Endothelial cell of umbilical vein (primary cell): ENCODE measurements around the gene SLC44A2. TPM values are rescaled to one million over a fixed set of nuclear protein-coding genes. Genes with fewer than 3 reads are reported as not detected.
A peak's percentile ranks its signal among the peaks of the same experiment; 100 is the strongest.

ENCODE experiments used
- BruUV-seq: library from RNA; stranded (reverse); fragments of 400-500 nt; replicated peaks from 2 replicates; lab custom pipeline; 2021; lab: Mats Ljungman, UMichigan
- CTCF ChIA-PET: fragments of 300-600, 350-600 bp; sonication (Branson Sonifier 250); formaldehyde crosslinking; loops from one replicate; lab custom pipeline; 2021; ENCODE audit warnings: antibody characterized with exemption, inconsistent platforms; lab: Charles Lee
- POLR2A ChIA-PET: fragments of 300-600, 350-600 bp; sonication (Branson Sonifier 250); formaldehyde crosslinking; loops from one replicate; lab custom pipeline; 2021; ENCODE audit warnings: antibody characterized with exemption, inconsistent platforms; lab: Charles Lee
- DNase-seq: peaks from one replicate; pipeline ENCODE4 v3.0.0-alpha.2; 2011; ENCODE audit warnings: low read depth, low spot score
- FAIRE-seq: peaks from 2 replicates; lab custom pipeline; 2011; peaks lifted over from hg19 to GRCh38; lab: Jason Lieb, UNC
- H2AFZ ChIP-seq: 2 replicates; pipeline ENCODE4 v1.6.0; 2012; ENCODE audit warnings: low read depth, low read length, control low read depth, inconsistent platforms
- H3K27ac ChIP-seq: 2 replicates; pipeline ENCODE4 v1.5.1; 2011; ENCODE audit warnings: low read depth, mild to moderate bottlenecking, control low read depth, low read length, moderate library complexity; ENCODE audit not compliant: insufficient read depth
- H3K27me3 ChIP-seq, 2 experiments: 2 replicates each; pipeline versions ENCODE4 v1.6.0 to v1.6.1; 2011; ENCODE audit warnings: low read length in 2 of 2, mixed read lengths in 1 of 2; ENCODE audit not compliant: control insufficient read depth in 2 of 2, insufficient read depth in 2 of 2
- H3K36me3 ChIP-seq, 2 experiments: 2 replicates in 1 of 2; 3 replicates in 1 of 2; pipeline ENCODE4 v1.5.1; 2011; ENCODE audit warnings: low read length in 2 of 2, mild to moderate bottlenecking in 1 of 2, moderate library complexity in 1 of 2; ENCODE audit not compliant: control insufficient read depth in 2 of 2, insufficient read depth in 2 of 2; ENCODE audit errors: extremely low read depth in 1 of 2
- H3K4me1 ChIP-seq: 3 replicates; pipeline ENCODE4 v1.5.1; 2011; ENCODE audit warnings: mild to moderate bottlenecking, low read length; ENCODE audit not compliant: control insufficient read depth, insufficient read depth; ENCODE audit errors: extremely low read depth
- H3K4me2 ChIP-seq: 2 replicates; pipeline ENCODE4 v1.6.1; 2011; ENCODE audit warnings: low read length, control low read depth, mixed read lengths; ENCODE audit not compliant: insufficient read depth
- H3K4me3 ChIP-seq, 3 experiments: fragments of 200-600 bp in 1 of 3; sonication (generic), shearing (Covaris generic) in 1 of 3; replicated peaks in 1 of 3; 2 replicates each; pipeline ENCODE4 v1.5.1; 2011 to 2016; ENCODE audit warnings: control low read depth in 3 of 3, low read length in 3 of 3, mild to moderate bottlenecking in 2 of 3, inconsistent platforms in 1 of 3, low read depth in 1 of 3, moderate library complexity in 1 of 3; ENCODE audit not compliant: insufficient read depth in 1 of 3
- H3K79me2 ChIP-seq: 2 replicates; pipeline ENCODE4 v1.6.0; 2012; ENCODE audit warnings: low read length, inconsistent platforms; ENCODE audit not compliant: control insufficient read depth, insufficient read depth
- H3K9ac ChIP-seq: replicated peaks from 2 replicates; pipeline ENCODE3; 2011; ENCODE audit warnings: low read length, control low read depth; ENCODE audit not compliant: insufficient read depth; ENCODE audit errors: extremely low read depth
- H3K9me1 ChIP-seq: replicated peaks from 3 replicates; pipeline ENCODE4 v1.6.0; 2011; ENCODE audit warnings: mild to moderate bottlenecking, low read length; ENCODE audit not compliant: control insufficient read depth, insufficient read depth; ENCODE audit errors: extremely low read depth
- H3K9me3 ChIP-seq: replicated peaks from 2 replicates; pipeline ENCODE4 v1.5.1; 2012; ENCODE audit warnings: low read length, inconsistent platforms; ENCODE audit not compliant: control insufficient read depth, insufficient read depth
- H4K20me1 ChIP-seq: replicated peaks from 2 replicates; pipeline ENCODE3; 2011; ENCODE audit warnings: mild to moderate bottlenecking, low read length; ENCODE audit not compliant: control insufficient read depth, insufficient read depth; ENCODE audit errors: extremely low read depth
- EZH2 ChIP-seq: IDR thresholded peaks from 2 replicates; pipeline ENCODE4 v1.6.1; 2012; ENCODE audit warnings: borderline replicate concordance, low read depth, mild to moderate bottlenecking, moderate library complexity, low read length, inconsistent platforms; ENCODE audit not compliant: severe bottlenecking
- FOS ChIP-seq: IDR thresholded peaks from 2 replicates; pipeline ENCODE4 v1.6.1; 2011; ENCODE audit warnings: mild to moderate bottlenecking, low read length, moderate library complexity, borderline replicate concordance; ENCODE audit not compliant: insufficient read depth
- GATA2 ChIP-seq: IDR thresholded peaks from 2 replicates; pipeline ENCODE4 v1.7.0; 2011; ENCODE audit warnings: low read depth, mild to moderate bottlenecking, moderate library complexity, mixed read lengths, low read length; ENCODE audit not compliant: insufficient read length, insufficient read depth
- JUN ChIP-seq: IDR thresholded peaks from 2 replicates; pipeline ENCODE4 v1.6.1; 2011; ENCODE audit warnings: borderline replicate concordance, low read depth; ENCODE audit not compliant: insufficient read length, insufficient read depth
- MYC ChIP-seq: IDR thresholded peaks from one replicate; pipeline ENCODE4 v1.6.1; 2011; ENCODE audit warnings: mild to moderate bottlenecking, low read depth, low read length
- POLR2A ChIP-seq: IDR thresholded peaks from 2 replicates; pipeline ENCODE4 v1.6.1; 2012; ENCODE audit warnings: low read depth, mild to moderate bottlenecking, control low read depth, low read length
- POLR2AphosphoS5 ChIP-seq: IDR thresholded peaks from 2 replicates; pipeline ENCODE4 v1.6.1; 2012; ENCODE audit warnings: low read depth, mild to moderate bottlenecking, control low read depth, low read length, moderate library complexity; ENCODE audit not compliant: insufficient read depth
- dilution Hi-C: fragments of 300-500 bp; cut with MboI; formaldehyde crosslinking; loops from one replicate; pipeline ENCODE4 v1.15.0; 2019; ENCODE audit warnings: low sequenced_read_pairs; ENCODE audit not compliant: extremely low pct_ligation_motif_present
- intact Hi-C: fragments of 100-400 bp; cut with micrococcal nuclease; formaldehyde crosslinking; loops from one replicate; pipeline ENCODE4 v1.10.0; 2022
- polyA plus RNA-seq, 4 experiments: library from polyadenylated mRNA; depleted of rRNA in 3 of 4; stranded (reverse) in 3 of 4; unstranded in 1 of 4; fragments of >200 nt; gene quantifications; 2 replicates each; pipeline versions ENCODE4 v1.2.1 to v1.2.3, GENCODE V29; 2011 to 2012; ENCODE audit warnings: missing spikeins in 1 of 4
- total RNA-seq: library from RNA; stranded (reverse); gene quantifications from 2 replicates; pipeline ENCODE4 v1.2.3, GENCODE V29; 2021
- TF ChIP-seq, protein P1 (sequence below), 2 donors: IDR thresholded peaks; 1 replicate in 1 of 2; 2 replicates in 1 of 2; pipeline ENCODE4 v1.5.1; 2011; ENCODE audit warnings: low read length in 2 of 2, mild to moderate bottlenecking in 2 of 2, moderate library complexity in 2 of 2, control low read depth in 1 of 2, inconsistent platforms in 1 of 2, low read depth in 1 of 2; ENCODE audit not compliant: insufficient read depth in 1 of 2; ENCODE audit errors: extremely low read depth in 1 of 2
- TF ChIP-seq, protein P2 (sequence below): IDR thresholded peaks from 2 replicates; pipeline ENCODE4 v1.6.1; 2011; ENCODE audit not compliant: insufficient read depth, insufficient read length

The SLC44A2 gene
- total and polyA plus RNA-seq, 2 donors (not counting 3 experiments of a cell fraction or from before 2014, with no cell fraction given): 97.7 to 130 TPM

DNA sequence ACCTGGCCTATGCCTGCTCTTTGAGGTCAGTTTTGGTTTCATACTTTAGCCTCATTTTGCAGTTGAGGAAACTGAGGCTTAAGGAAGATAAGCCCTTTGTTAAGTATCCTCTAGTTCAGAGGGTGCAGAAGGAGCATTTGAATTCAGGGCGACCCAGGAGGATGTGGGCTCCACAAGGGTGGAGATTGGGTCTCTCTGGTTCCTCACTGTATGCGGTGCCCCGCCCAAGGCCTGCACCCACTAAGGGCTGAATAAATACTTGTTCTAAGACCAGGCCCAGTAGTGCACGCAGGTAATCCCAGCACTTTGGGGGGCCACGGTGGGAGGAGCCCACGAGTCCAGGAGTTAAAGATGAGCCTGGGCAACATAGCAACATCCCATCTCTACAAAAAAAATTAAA lies 768 bp upstream of the SLC44A2 start:
- Histone ChIP-seq H3K9me1 (no peaks in the 10 kb centered on the region), H3K4me1 (peaks cover 10% of the 10 kb centered on the region), H3K27me3 (no peaks in the 10 kb centered on the region), H3K4me2 (peak overlapping the region; percentile 88), H3K79me2 (no peaks in the 10 kb centered on the region), H3K9me3 (no peaks in the 10 kb centered on the region), H2AFZ (no peak overlapping the region), H4K20me1 (no peaks in the 10 kb centered on the region), H3K4me3 (no peak overlapping the region), H3K9ac (peak overlapping the region; percentile 25), H3K36me3 (peaks cover 0 to 9% of the 10 kb centered on the region in 2 experiments), H3K27ac (no peak overlapping the region)
- TF ChIP-seq POLR2AphosphoS5: no peak
- TF ChIP-seq, protein P1, sequence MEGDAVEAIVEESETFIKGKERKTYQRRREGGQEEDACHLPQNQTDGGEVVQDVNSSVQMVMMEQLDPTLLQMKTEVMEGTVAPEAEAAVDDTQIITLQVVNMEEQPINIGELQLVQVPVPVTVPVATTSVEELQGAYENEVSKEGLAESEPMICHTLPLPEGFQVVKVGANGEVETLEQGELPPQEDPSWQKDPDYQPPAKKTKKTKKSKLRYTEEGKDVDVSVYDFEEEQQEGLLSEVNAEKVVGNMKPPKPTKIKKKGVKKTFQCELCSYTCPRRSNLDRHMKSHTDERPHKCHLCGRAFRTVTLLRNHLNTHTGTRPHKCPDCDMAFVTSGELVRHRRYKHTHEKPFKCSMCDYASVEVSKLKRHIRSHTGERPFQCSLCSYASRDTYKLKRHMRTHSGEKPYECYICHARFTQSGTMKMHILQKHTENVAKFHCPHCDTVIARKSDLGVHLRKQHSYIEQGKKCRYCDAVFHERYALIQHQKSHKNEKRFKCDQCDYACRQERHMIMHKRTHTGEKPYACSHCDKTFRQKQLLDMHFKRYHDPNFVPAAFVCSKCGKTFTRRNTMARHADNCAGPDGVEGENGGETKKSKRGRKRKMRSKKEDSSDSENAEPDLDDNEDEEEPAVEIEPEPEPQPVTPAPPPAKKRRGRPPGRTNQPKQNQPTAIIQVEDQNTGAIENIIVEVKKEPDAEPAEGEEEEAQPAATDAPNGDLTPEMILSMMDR (IDR thresholded peaks at IDR 0.05; ENCODE audit: extremely low read depth in 1 of 2, insufficient read depth in 1 of 2, low read depth in 1 of 2, low read length in 2 of 2): no peak
- TF ChIP-seq FOS: no peak
- TF ChIP-seq EZH2: no peak
- TF ChIP-seq, protein P2, sequence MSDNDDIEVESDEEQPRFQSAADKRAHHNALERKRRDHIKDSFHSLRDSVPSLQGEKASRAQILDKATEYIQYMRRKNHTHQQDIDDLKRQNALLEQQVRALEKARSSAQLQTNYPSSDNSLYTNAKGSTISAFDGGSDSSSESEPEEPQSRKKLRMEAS: no peak
- no peak for TF ChIP-seq JUN
- no peak for TF ChIP-seq GATA2
- no peak for TF ChIP-seq MYC
- no peak for TF ChIP-seq POLR2A
- no TSS peak for BruUV-seq
- intact Hi-C loops: loop anchor here (2.0 kb wide), 1 partner anchor 22 kb away; no protein-coding TSS in a partner anchor
- FAIRE-seq: no peak
- DNase-seq: no peak
- ChIA-PET CTCF (interaction anchor here (0.9 to 3.6 kb wide), 6 partner anchors 12 to 246 kb away, joined by 3 to 25 read pairs (median 3); no protein-coding TSS in a partner anchor), POLR2A (interaction anchor here (0.6 kb wide), 1 partner anchor 11 kb away, joined by 9 read pairs; no protein-coding TSS in a partner anchor)
- dilution Hi-C loops: no loop called here
